ENCODE results near the gene FHL2.

FHL2 gene

GRCh38 chr2:105376789-105377240 is 22.0 kb downstream of the FHL2 start:
- DNase-seq = no peak

DNA sequence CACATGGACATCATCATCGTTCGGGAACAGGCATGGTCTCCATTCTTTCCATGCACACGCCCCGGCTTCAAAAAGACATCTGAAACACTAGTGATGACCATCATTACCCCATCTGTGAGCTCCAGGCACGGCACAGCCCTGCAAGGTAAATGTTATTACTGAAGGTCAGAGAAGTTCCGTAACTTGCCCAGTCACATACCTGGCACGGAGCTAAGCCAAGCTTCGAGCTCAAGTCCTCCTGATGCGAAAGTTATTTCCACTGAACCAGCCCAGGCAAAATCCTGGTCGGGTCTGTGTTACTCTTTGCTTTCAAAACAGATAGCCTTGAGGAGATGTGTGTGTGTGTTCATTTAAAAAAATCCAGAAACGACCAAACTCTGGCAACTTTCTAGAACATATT is 22.8 kb downstream of the FHL2 start:
- DNase-seq = no peak

- DNase-seq = no peak
Measured at GRCh38 chr2:105375001-105375561, 23.8 kb downstream of the FHL2 start.

DNA sequence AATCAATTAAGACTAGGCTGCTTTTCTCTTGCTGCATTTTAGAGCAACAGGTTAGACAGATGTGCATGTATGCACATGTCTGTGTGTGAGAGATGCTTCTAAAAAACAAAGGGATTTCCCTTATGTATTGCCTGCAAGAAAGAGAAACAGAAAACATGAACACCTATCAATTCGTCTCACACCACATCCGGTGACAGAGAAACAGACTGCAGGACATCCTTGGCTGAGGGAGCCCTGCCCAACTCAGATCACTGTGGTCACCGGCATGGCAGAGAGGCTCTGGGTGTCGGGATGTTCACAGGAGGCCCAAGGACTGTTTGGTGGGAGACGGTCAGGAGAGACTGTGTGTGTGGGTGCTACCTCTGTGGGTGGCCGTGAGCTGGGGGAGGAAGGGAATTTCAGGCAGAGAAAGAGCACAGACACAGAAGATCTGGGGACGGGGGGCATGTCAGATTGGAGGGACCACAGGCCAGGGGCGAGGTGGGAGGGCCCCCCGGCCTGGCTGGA is 24.9 kb downstream of the FHL2 start:
- DNase-seq = no peak

- DNase-seq = no peak
Measured at GRCh38 chr2:105373344-105373781, 25.5 kb downstream of the FHL2 start.

DNA sequence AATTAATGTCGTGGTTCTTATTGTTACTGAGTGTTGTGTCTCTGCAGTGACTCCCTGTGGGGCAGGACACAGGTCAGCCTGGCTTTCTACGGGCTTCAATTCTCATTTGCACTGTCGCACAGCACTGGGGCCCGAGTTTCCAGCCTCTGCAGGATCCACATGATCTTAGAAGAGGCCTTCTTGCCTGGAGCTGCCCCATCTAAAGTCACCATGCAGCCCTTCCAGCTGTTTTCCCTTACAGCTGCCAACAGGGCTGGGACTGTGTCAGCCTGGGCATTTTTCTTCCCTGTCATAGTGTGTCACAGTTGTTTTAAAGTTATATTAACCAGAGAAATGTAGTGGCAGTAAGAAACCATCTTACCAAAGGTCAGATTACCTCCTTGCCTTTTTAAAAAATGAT is 27.0 kb downstream of the FHL2 start:
- DNase-seq = no peak

DNA sequence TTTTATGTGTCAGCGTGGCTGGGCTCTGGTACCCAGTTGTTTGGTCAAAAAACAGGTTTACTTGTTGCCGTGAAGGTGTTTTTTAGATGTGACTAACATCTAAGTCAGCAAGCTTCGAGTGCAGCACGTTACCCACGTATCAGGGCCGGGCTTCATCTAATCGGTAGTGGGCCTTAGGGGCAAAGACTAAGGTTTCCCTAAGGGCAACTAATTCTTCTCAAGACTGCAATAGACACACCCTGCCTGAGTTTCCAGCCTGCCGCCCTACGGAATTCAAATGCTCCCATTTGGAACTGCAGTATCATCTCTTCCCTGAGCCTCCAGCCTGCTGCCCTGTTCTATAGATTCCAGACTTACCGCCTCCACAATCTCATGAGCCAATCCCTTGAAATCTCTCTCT is 27.7 kb downstream of the FHL2 start:
- DNase-seq = no peak

DNA sequence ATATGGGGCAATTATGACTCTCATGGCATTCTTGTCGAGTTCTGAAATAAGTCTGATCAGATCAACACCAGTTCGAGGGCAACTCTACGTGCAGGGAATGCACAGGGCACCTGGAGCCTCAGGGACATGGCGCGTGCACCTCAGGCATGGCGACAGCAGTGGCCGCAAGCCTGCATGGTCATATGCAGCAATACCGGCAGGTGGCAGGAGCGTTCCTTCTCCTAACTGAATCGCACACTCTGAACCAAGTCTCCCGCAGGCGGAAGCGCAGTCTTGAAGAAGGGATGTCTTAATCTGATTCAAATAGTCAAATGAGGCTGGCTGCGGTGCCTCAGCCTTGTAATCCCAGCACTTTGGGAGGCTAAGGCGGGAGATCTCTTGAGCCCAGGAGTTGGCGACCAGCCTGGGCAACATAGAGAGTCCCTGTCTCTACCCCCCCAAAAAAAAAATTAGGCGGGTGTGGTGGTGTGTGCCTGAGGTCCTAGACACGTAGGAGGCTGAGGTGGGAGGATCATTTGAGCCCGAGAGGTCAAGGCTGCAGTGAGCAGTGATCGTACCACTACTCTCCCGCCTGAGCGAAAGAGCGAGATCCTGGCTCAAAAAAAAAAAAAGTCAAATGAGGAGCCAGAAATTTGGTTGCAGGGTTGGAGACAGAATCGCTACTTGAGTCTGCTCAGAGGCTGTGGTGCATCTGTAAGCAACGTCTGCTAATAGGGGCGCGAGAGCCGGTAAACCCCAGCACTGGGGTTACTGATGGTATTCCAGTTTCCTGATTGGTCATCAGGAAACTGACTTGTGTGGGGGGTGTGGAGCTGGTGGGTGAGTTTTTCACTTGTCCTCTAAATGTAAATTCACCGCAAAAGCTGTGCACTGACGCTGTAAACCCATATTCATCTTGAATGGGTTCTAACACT is 28.8 kb downstream of the FHL2 start:
- peak; percentile 66 for DNase-seq

- DNase-seq = no peak
Measured at GRCh38 chr2:105368759-105369408, 30.0 kb downstream of the FHL2 start.

DNA sequence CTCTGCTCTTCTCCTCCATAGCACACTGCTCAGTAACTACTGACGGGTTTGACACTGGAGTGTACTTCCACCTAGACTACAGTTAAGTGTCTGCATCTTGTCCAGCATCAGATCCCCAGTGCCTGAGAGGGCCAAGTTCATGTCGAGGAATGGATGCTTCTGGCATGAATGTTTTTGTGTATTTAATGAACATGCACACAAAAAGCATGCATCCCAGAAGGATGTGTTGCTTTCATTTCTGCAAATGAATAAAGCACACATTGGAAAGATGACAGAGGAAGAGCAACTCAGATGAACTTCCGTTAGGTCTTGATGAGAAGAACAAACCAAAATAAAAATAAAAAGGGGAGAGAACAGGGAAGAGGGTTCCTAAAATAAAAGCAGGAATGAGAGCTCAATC is 33.6 kb downstream of the FHL2 start:
- DNase-seq = no peak

DNA sequence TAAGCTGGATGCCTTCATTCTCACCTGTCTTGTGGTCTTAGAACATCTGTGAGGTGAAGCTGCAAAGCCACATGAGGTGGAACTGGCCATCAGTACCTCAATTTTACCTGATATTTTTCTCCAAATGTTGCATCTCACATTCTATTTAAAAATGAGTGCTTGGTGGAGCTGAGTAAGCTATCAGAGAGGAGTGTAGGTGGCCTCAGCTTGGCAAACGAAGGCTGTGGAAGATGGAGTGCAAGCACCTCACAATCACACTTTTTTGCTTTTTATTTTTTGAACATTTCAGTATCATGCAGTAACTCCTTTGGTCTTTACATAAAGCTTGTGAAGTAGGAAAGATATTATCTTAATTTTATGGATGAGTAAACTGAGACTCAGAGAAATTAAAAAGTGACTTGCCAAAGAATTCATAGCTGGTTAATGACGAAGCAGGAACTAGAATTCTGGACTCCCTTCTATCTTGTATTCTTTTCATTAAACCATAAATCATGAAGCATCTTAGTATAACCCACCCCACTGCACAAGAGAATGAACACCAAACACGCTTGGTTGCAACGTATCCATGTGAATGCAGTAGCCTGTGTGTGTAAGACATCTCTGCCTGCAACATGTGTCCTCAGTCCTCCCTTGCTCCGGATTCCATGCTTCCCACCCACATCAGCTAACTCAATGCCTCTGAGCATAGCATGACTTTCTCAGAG is 34.3 kb downstream of the FHL2 start:
- no peak for DNase-seq

GRCh38 chr2:105362862-105363591 is 35.8 kb downstream of the FHL2 start:
- DNase-seq = no peak

DNA sequence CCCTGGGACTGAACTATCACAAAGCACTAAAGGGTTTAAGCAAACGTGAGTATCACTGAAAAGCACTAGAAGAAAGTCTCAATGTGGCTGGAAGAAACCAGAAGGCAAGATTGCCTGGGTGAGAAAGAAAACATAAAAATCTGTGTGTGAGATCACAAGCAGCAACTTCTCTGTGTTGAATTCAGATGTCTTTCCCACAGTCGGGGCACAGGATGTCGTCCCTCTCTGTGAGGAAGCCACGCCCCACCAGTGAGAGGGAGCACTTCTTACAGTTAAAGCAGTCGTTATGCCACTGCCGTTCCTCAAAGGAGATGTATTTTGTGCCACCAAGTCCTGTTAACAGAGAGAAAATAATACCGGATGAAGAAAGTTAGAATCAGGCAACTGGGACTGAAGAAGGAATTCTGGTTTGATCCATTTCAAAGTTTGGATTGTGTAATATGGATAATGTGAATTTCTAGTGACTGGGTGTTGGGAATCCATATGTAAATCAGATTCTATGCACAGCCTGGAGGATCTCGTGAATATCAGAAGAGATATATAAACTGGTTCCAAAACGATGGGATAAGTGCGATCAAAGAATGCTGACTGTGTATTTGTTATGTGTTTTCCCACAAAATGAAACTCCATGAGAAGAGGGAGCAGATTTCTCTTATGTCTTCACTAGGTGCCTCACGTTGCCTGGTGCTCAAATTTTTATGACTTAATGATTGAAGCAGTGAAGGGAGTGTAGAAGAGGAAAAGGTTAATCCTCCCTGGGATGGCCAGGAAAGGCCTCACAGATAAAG is 37.6 kb downstream of the FHL2 start:
- DNase-seq = no peak

- DNase-seq = no peak
Measured at GRCh38 chr2:105358593-105358992, 40.3 kb downstream of the FHL2 start.

GRCh38 chr2:105357122-105357521 is 41.7 kb downstream of the FHL2 start:
- DNase-seq = no peak

DNA sequence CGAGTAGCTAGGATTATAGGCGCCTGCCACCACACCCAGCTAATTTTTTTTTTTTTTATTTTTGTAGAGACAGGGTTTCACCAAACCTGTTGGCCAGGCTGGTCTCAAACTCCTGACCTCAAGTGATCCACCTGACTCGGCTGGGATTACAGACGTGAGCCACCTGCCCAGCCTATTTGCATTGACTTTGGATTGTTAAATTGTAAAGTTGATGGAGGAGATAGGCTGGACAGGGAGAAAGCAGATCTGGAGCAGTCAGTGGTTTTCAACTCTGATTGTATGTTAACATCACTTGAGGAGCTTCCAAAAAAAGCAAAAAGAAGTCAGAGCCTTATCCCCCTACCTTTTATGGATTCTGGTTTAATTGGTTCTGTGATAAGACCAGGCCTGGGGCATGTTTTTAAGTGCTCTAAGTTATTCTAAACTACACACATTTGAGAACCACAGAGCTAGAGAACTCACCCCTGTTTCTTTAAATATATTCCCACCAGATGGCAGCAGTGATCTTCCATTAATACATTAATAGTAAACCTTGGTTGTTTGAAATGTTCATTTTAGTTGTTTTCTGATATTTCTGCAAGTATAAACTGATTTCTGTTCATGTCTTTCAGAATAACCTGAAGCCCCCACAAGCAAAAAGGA is 54.0 kb downstream of the FHL2 start:
- no peak for DNase-seq

DNA sequence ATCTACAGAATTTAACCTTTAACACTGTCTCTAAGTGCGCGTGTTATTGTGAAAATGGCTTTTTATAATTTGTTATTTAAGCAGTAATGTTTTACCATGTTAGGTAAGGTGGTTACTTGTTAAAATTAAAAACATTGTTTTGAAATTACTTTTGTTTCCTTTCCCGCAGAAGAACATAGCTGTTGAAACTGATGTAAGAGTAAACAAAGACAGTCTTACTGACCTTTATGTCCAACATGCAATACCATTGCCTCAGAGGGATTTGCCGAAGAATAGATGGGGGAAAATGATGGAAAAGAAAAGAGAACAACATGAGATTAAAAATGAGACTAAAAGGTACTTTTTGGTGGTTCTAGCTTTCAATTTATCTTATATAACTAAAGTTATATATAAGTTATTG is 59.4 kb downstream of the FHL2 start:
- DNase-seq = no peak

GRCh38 chr2:105338020-105338385 is 60.8 kb downstream of the FHL2 start:
- DNase-seq = no peak

DNA sequence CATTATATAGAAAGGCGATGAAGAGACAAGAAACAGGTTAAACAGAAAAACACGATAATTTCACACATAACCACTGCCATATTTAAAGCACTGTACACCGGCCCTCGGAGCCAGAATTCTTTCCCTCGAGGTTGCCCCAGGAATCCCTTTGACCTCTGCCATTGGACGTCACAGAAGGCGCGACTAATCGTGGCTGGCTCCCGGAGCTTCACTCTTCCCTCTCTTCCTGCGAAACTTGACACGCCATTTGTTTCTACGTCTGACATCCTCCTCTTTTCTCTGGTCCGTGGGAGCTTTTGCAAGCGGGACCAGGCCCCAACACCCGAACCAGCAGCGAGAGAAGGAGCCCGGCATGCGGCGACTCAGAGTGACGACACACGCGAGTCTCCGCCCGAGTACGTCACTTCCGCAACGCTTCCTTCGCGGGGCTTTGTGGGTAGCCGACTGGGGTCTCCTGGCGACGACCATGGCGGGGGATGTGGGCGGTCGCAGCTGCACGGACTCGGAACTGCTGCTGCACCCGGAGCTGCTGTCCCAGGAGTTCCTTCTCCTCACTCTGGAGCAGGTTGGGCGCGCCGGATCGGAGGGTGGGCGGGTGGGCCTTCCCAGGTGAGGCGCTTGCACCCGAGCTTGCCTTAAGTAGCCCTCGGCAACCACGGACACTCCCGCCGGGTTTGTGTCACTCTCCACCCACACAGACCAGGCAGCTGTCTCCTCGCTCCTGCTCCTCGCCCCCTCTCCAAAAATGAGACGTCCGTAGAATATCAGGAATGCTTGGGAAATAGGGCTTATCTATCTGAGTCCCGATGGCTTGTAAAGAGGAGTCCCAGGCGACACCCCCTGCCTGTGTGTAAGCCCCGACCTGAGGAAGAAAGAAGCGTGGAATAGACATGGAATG is 61.5 kb downstream of the FHL2 start, which contains the start of gene C2orf49:
Gene C2orf49, plus strand, starts transcription at position 419 of the 898 bp plus-strand sequence. Its CDS starts 48 bp downstream, at position 467.
- peak; percentile 84 for DNase-seq

DNA sequence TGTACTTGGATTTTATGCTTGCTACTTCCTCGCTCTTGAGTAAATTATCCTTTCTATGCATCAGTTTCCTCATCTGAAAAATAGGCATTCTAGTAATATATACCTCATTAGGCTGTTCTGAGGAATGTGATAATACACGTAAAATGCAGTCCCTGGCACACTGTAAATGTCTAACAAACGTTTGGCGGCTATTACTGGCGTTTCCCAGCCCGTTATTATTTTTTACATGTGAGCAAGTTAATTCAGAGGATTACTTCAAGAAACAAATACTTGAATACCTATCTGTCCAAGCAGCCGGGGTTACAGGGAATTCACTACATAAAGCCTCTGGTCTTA is 62.1 kb downstream of the FHL2 start:
- no peak for DNase-seq
